H9 (cell line): ENCODE results near the gene CACNA1H. TPM values are rescaled to one million over a fixed set of nuclear protein-coding genes. Genes with fewer than 3 reads are reported as not detected.
A peak's percentile ranks its signal among the peaks of the same experiment; 100 is the strongest.

ENCODE experiments used
- DNase-seq: peaks from one replicate; pipeline ENCODE4 v3.0.0-alpha.2; 2017
- H2AFZ ChIP-seq: one replicate; pipeline ENCODE4 v1.6.1; 2013; ENCODE audit warnings: mild to moderate bottlenecking, low read length, control low read depth, moderate library complexity
- H2AK5ac ChIP-seq: 2 replicates; pipeline ENCODE4 v1.6.1; 2013; ENCODE audit warnings: low read length, control low read depth, mixed read lengths; ENCODE audit not compliant: insufficient read length
- H2BK120ac ChIP-seq: one replicate; pipeline ENCODE4 v1.6.1; 2013; ENCODE audit warnings: low read depth, mild to moderate bottlenecking, low read length, control low read depth, inconsistent platforms; ENCODE audit not compliant: poor library complexity, severe bottlenecking
- H2BK12ac ChIP-seq: 2 replicates; pipeline ENCODE4 v1.6.1; 2013; ENCODE audit warnings: low read length, control low read depth, mixed read lengths, low read depth; ENCODE audit not compliant: insufficient read length
- H2BK15ac ChIP-seq: 2 replicates; pipeline ENCODE4 v1.6.1; 2013; ENCODE audit warnings: low read depth, low read length, control low read depth
- H2BK20ac ChIP-seq: one replicate; pipeline ENCODE4 v1.6.1; 2013; ENCODE audit warnings: low read depth, mild to moderate bottlenecking, low read length, control low read depth, inconsistent platforms; ENCODE audit not compliant: poor library complexity, severe bottlenecking
- H2BK5ac ChIP-seq: 2 replicates; pipeline ENCODE4 v1.6.1; 2013; ENCODE audit warnings: low read length, control low read depth, mixed read lengths; ENCODE audit not compliant: insufficient read length
- H3K14ac ChIP-seq: 2 replicates; pipeline ENCODE4 v1.6.1; 2013; ENCODE audit warnings: low read length, control low read depth; ENCODE audit not compliant: insufficient read depth
- H3K18ac ChIP-seq: 2 replicates; pipeline ENCODE4 v1.6.1; 2013; ENCODE audit warnings: low read depth, mild to moderate bottlenecking, mixed read lengths, low read length, control low read depth; ENCODE audit not compliant: insufficient read length
- H3K23ac ChIP-seq: 2 replicates; pipeline ENCODE4 v1.6.1; 2013; ENCODE audit warnings: low read length, control low read depth, mixed read lengths, low read depth; ENCODE audit not compliant: insufficient read length
- H3K23me2 ChIP-seq: 2 replicates; pipeline ENCODE4 v1.6.1; 2013; ENCODE audit warnings: low read depth, mild to moderate bottlenecking, mixed read lengths, low read length, control low read depth; ENCODE audit not compliant: insufficient read length, poor library complexity, severe bottlenecking
- H3K27ac ChIP-seq: 2 replicates; pipeline ENCODE4 v1.5.1; 2013; ENCODE audit warnings: low read length, control low read depth, mixed read lengths, low read depth; ENCODE audit not compliant: insufficient read length
- H3K27me3 ChIP-seq: 2 replicates; pipeline ENCODE4 v1.6.1; 2013; ENCODE audit warnings: low read length, control low read depth, inconsistent platforms; ENCODE audit not compliant: insufficient read depth
- H3K4ac ChIP-seq: 2 replicates; pipeline ENCODE4 v1.6.1; 2013; ENCODE audit warnings: low read depth, mild to moderate bottlenecking, control low read depth, inconsistent platforms, low read length, moderate library complexity
- H3K4me1 ChIP-seq: 2 replicates; pipeline ENCODE4 v1.6.1; 2013; ENCODE audit warnings: low read length, control low read depth, inconsistent platforms; ENCODE audit not compliant: insufficient read depth
- H3K4me2 ChIP-seq: 2 replicates; pipeline ENCODE4 v1.6.1; 2013; ENCODE audit warnings: low read length, control low read depth, mixed read lengths; ENCODE audit not compliant: insufficient read length, insufficient read depth
- H3K56ac ChIP-seq: 2 replicates; pipeline ENCODE4 v1.6.1; 2013; ENCODE audit warnings: low read depth, mild to moderate bottlenecking, mixed read lengths, low read length, control low read depth; ENCODE audit not compliant: insufficient read length
- H3K79me1 ChIP-seq: 2 replicates; pipeline ENCODE4 v1.6.1; 2013; ENCODE audit warnings: low read depth, mild to moderate bottlenecking, moderate library complexity, low read length, control low read depth, inconsistent platforms; ENCODE audit not compliant: insufficient read depth, poor library complexity, severe bottlenecking
- H3K79me2 ChIP-seq: 2 replicates; pipeline ENCODE4 v1.6.1; 2013; ENCODE audit warnings: low read length, control low read depth, inconsistent platforms; ENCODE audit not compliant: insufficient read depth
- H3K9ac ChIP-seq: 2 replicates; pipeline ENCODE4 v1.6.1; 2013; ENCODE audit warnings: low read length, control low read depth, mixed read lengths; ENCODE audit not compliant: insufficient read length; ENCODE audit errors: extremely low read depth
- H3K9me3 ChIP-seq: one replicate; pipeline ENCODE4 v1.6.1; 2013; ENCODE audit warnings: low read depth, low read length, inconsistent platforms; ENCODE audit not compliant: control insufficient read depth
- H3T11ph ChIP-seq: one replicate; pipeline ENCODE4 v1.6.1; 2013; ENCODE audit warnings: mild to moderate bottlenecking, low read length, control low read depth, inconsistent platforms
- H4K20me1 ChIP-seq: one replicate; pipeline ENCODE4 v1.6.1; 2013; ENCODE audit not compliant: control insufficient read depth, insufficient read length, insufficient read depth
- H4K5ac ChIP-seq: 2 replicates; pipeline ENCODE4 v1.6.1; 2013; ENCODE audit warnings: low read depth, mild to moderate bottlenecking, mixed read lengths, low read length, control low read depth; ENCODE audit not compliant: insufficient read length
- H4K8ac ChIP-seq: replicated peaks from 2 replicates; pipeline ENCODE4 v1.6.1; 2013; ENCODE audit warnings: low read length, control low read depth, mixed read lengths, low read depth; ENCODE audit not compliant: insufficient read length
- H4K91ac ChIP-seq: 2 replicates; pipeline ENCODE4 v1.6.1; 2013; ENCODE audit warnings: low read depth, mild to moderate bottlenecking, moderate library complexity, mixed read lengths, low read length, control low read depth; ENCODE audit not compliant: insufficient read length
- H3K27ac Mint-ChIP-seq, 3 experiments: 2 replicates in 2 of 3; 3 replicates in 1 of 3; pipeline ENCODE4 v1.8.0; 2020 to 2021; ENCODE audit warnings: mixed read lengths in 3 of 3, mild to moderate bottlenecking in 1 of 3, moderate library complexity in 1 of 3
- H3K27me3 Mint-ChIP-seq: 2 replicates; pipeline ENCODE4 v1.8.0; 2021; ENCODE audit warnings: low read depth, mild to moderate bottlenecking, moderate library complexity, mixed read lengths
- H3K36me3 Mint-ChIP-seq, 3 experiments: 2 replicates in 2 of 3; 3 replicates in 1 of 3; pipeline ENCODE4 v1.8.0; 2020 to 2021; ENCODE audit warnings: low read depth in 3 of 3, mixed read lengths in 3 of 3; ENCODE audit not compliant: insufficient read depth in 1 of 3
- H3K4me1 Mint-ChIP-seq, 2 experiments: 2 replicates each; pipeline ENCODE4 v1.8.0; 2020; ENCODE audit warnings: mixed read lengths in 2 of 2
- H3K4me3 Mint-ChIP-seq, 2 experiments: 2 replicates in 1 of 2; 3 replicates in 1 of 2; pipeline ENCODE4 v1.8.0; 2020 to 2021; ENCODE audit warnings: mild to moderate bottlenecking in 2 of 2, mixed read lengths in 2 of 2, moderate library complexity in 1 of 2
- H3K9me3 Mint-ChIP-seq, 2 experiments: 2 replicates in 1 of 2; 3 replicates in 1 of 2; pipeline ENCODE4 v1.8.0; 2020; ENCODE audit warnings: mild to moderate bottlenecking in 2 of 2, mixed read lengths in 2 of 2, moderate library complexity in 1 of 2
- CTCF ChIP-seq: fragments of 200-600 bp; sonication (generic); conservative IDR thresholded peaks from 3 replicates; pipeline ENCODE4 v1.8.0; 2021; ENCODE audit warnings: antibody characterized with exemption, mild to moderate bottlenecking
- WGBS: extraction: QIAGEN DNeasy Blood & Tissue Kit; methylation state at CpG from one replicate; pipeline ENCODE4 v1.1.7; 2013; ENCODE audit warnings: missing lambda C conversion rate, low lambda C conversion rate, mixed read lengths; ENCODE audit not compliant: insufficient read length; ENCODE audit errors: extremely low coverage; 5-methylcytosine and 5-hydroxymethylcytosine counted together
- total RNA-seq: library from RNA; stranded (reverse); gene quantifications from 2 replicates; pipeline ENCODE4 v1.2.1, GENCODE V29; 2021

The CACNA1H gene
- total RNA-seq, 1 experiment from 2014 or later: 43.3 TPM

- H3K4me1 ChIP-seq: no peaks in the 10 kb centered on the region; the same call in 1 of the 2 replicates
- H3K18ac ChIP-seq: no peak overlapping the region
- no peak overlapping the region for H2BK15ac ChIP-seq
- Mint-ChIP-seq H3K36me3 (peaks cover 4 to 16% (median 8%) of the 10 kb centered on the region in 3 experiments; a peak in 6 of 7 replicates), H3K27me3 (peaks cover 24% of the 10 kb centered on the region), H3K4me3 (peak overlapping the region in 1 of 2 experiments; percentile 57; a peak in 2 of 5 replicates), H3K27ac (0 out of 7 replicates have a peak overlapping the region, but pooled peaks of 1 of the 3 experiments have one; percentile 61), H3K9me3 (peaks cover 9 to 16% of the 10 kb centered on the region in 2 experiments), H3K4me1 (peaks cover 8 to 23% of the 10 kb centered on the region in 2 experiments)
- H3K9ac ChIP-seq: no peak overlapping the region
- H3K27ac ChIP-seq: no peak overlapping the region
- no peak overlapping the region for H3K4me2 ChIP-seq
- peak; percentile 62 for DNase-seq
- H3K23ac ChIP-seq: no peak overlapping the region
- no peak overlapping the region for H4K5ac ChIP-seq
- no peak overlapping the region for H3K14ac ChIP-seq
- no peak overlapping the region for H2BK5ac ChIP-seq
- no CpG with 5 or more reads among the region's 21 CpGs for WGBS
- no peak overlapping the region for H3T11ph ChIP-seq
- H2BK12ac ChIP-seq: no peak overlapping the region
- H4K8ac ChIP-seq: no peak overlapping the region
- H2AFZ ChIP-seq: no peak overlapping the region
- H3K79me1 ChIP-seq: no peaks in the 10 kb centered on the region
- H3K27me3 ChIP-seq: no peaks in the 10 kb centered on the region
- no peak overlapping the region for H4K91ac ChIP-seq
- no peak overlapping the region for H2BK20ac ChIP-seq
- peaks cover 2% of the 10 kb centered on the region for H3K23me2 ChIP-seq
- no peak overlapping the region for H3K4ac ChIP-seq
- H4K20me1 ChIP-seq: no peaks in the 10 kb centered on the region
- H3K79me2 ChIP-seq: no peaks in the 10 kb centered on the region; the same call in 1 of the 2 replicates
- no peak overlapping the region for H2AK5ac ChIP-seq
- no peak overlapping the region for H2BK120ac ChIP-seq
- H3K56ac ChIP-seq: no peak overlapping the region
- no peaks in the 10 kb centered on the region for H3K9me3 ChIP-seq
- TF ChIP-seq CTCF: peak; percentile 21; the same call in 1 of the 3 replicates
These were observed 2.4 kb upstream of the CACNA1H start for GRCh38 chr16:1150511-1150982.
